Body of pancreas (tissue), 4 donors: Measurements from ENCODE around the gene CDC42EP3. TPM values are rescaled to one million over a fixed set of nuclear protein-coding genes. Genes with fewer than 3 reads are reported as not detected.

Experiments used
- ATAC-seq: fragments of 150-250 bp; one replicate; pipeline ENCODE4 v1.9.1; 2016
- DNase-seq, 4 donors: peaks; one replicate each; pipeline ENCODE4 v3.0.0-alpha.2; 2019
- H3K27ac ChIP-seq, 4 donors: fragments of 200-600 bp; sonication (generic); 1 replicate in 3 of 4; 2 replicates in 1 of 4; pipeline versions ENCODE4 v1.5.1 to v1.6.1; 2016 to 2019; ENCODE audit warnings: mild to moderate bottlenecking in 1 of 4, mixed read lengths in 1 of 4, moderate library complexity in 1 of 4
- H3K27me3 ChIP-seq, 2 donors: fragments of 200-600 bp; sonication (generic); one replicate each; pipeline ENCODE4 v1.6.0; 2016; ENCODE audit warnings: mild to moderate bottlenecking in 1 of 2
- H3K36me3 ChIP-seq, 2 donors: fragments of 200-600 bp; sonication (generic); replicated peaks in 1 of 2; 2 replicates each; pipeline ENCODE4 v1.5.1; 2016; ENCODE audit warnings: low read depth in 2 of 2; ENCODE audit not compliant: insufficient read depth in 1 of 2
- H3K4me1 ChIP-seq: fragments of 200-600 bp; sonication (generic); one replicate; pipeline ENCODE4 v1.6.0; 2016
- H3K4me3 ChIP-seq, 2 donors: fragments of 200-600 bp; sonication (generic); 1 replicate in 1 of 2; 2 replicates in 1 of 2; pipeline ENCODE4 v1.5.1; 2016 to 2019
- H3K9me3 ChIP-seq, 3 donors: fragments of 200-600 bp; sonication (generic); 1 replicate in 2 of 3; 2 replicates in 1 of 3; pipeline ENCODE4 v1.5.1; 2016
- POLR2A ChIP-seq, 3 donors: fragments of 450-650 bp; IDR thresholded peaks; one replicate each; pipeline ENCODE4 v1.6.1; 2016; ENCODE audit warnings: antibody characterized with exemption in 3 of 3, mild to moderate bottlenecking in 2 of 3
- WGBS, 2 donors: methylation state at CpG; one replicate each; pipeline ENCODE4 v1.1.5; 2017; 5-methylcytosine and 5-hydroxymethylcytosine counted together
- intact Hi-C: fragments of 100-400 bp; cut with DNase I; formaldehyde crosslinking; loops from one replicate; pipeline ENCODE4 v1.15.1; 2023
- total RNA-seq, 2 donors: library from RNA; depleted of rRNA; stranded (reverse); fragments of >200 nt; gene quantifications; one replicate each; pipeline ENCODE4 v1.1.0, GENCODE V29; 2016
- TF ChIP-seq, protein P1 (sequence below), 7 experiments: fragments of 450-650 bp in 4 of 7; fragments of 200-600 bp in 3 of 7; sonication (generic) in 3 of 7; IDR thresholded peaks; one replicate each; pipeline ENCODE4 v1.5.1; 2016 to 2019; ENCODE audit warnings: antibody characterized with exemption in 7 of 7

Gene CDC42EP3
- total RNA-seq, 2 donors from 2014 or later: 5.3 to 7.8 TPM

DNA sequence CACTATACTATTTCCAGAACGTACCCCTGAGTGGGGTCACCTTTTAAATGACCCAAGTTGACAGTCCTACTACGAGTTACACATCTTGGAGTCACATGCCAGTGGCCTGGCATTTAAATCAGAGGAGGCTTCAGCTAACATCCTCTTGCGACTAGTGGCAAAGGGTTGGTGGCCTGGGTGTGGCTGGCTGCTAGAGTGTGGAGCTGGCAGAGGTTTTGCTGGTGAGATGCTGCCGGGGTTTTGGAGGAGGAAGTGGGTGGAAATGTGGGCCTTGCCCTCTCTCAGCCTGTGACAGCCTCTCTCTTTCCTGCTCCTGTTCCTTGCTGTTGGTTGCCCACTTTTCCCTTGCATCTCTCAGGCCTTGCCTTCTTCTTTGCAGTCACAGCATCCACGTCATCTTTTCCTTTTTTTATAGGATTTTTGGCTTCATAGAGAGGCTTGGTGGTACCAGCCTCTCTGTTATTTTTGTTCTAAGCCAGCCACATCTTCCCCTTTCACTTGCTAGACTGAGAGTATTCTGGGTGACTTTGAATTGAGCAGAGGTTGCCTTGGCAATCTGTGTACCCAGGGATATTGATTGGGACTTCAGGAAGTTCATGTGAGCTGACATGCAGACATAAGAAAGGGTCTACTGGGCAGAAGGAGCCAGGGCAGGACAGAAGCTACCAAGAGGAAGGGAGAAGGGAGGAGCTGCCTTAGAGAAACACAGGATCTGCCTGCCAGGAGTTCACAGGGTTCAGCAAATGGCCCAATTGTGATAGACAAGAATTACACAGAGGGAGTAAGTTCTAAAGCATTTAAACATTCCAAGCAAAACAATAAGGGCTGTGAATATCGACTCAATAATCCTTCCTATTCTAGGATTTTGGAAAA lies 55.4 kb downstream of the CDC42EP3 start:
- Histone ChIP-seq H3K4me3 (no peak overlapping the region), H3K36me3 (no peaks in the 10 kb centered on the region), H3K4me1 (peaks cover 21% of the 10 kb centered on the region), H3K27ac (peak overlapping the region in 1 of 4 donors; percentile 37), H3K27me3 (no peaks in the 10 kb centered on the region), H3K9me3 (no peaks in the 10 kb centered on the region)
- ATAC-seq (peak; percentile 45), DNase-seq (peak in 2 of 4 donors; percentile 14 to 41)
- 71% methylated on average over 6 of the region's 6 CpGs for WGBS, 2 donors
- no peak for TF ChIP-seq POLR2A (IDR thresholded peaks at IDR 0.05)
- TF ChIP-seq, protein P1, sequence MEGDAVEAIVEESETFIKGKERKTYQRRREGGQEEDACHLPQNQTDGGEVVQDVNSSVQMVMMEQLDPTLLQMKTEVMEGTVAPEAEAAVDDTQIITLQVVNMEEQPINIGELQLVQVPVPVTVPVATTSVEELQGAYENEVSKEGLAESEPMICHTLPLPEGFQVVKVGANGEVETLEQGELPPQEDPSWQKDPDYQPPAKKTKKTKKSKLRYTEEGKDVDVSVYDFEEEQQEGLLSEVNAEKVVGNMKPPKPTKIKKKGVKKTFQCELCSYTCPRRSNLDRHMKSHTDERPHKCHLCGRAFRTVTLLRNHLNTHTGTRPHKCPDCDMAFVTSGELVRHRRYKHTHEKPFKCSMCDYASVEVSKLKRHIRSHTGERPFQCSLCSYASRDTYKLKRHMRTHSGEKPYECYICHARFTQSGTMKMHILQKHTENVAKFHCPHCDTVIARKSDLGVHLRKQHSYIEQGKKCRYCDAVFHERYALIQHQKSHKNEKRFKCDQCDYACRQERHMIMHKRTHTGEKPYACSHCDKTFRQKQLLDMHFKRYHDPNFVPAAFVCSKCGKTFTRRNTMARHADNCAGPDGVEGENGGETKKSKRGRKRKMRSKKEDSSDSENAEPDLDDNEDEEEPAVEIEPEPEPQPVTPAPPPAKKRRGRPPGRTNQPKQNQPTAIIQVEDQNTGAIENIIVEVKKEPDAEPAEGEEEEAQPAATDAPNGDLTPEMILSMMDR (IDR thresholded peaks at IDR 0.05): no peak
- intact Hi-C loops: no loop called here

DNA sequence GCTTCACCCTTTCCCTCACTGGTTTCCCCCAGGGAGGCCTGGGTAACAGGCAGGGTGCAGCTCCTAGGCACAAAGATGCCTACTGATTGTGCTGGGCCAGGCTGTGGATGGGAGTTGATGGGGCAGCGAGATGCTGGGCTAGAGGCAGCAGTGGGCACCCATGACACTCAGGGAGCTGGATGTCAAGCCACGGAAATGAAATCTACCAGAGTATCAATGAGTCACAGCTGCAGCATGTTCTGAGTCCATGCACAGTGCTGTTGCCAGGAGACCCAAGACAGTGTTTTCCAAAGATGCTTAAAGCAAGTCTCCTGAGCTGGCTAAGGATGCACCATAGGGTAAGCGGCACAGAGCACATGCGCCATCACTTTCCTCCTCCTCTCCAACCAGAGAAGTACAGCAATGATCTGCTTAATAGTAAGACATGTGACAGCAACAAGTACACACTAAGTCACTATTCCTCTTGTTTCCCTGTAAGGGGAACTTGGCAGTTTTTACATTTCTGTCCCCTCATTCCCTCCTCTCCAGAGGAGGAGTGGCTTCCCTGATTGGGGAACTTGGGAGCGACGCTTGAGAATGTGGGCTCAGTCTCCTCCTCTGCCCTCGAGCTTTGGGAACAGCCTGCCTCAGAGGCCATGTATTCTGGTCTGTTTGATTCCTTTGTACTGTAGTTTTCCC lies 57.2 kb downstream of the CDC42EP3 start:
- peak in 1 of 3 donors; percentile 6 for TF ChIP-seq POLR2A (IDR thresholded peaks at IDR 0.05)
- TF ChIP-seq, protein P1 (IDR thresholded peaks at IDR 0.05): no peak
- H3K27me3 ChIP-seq: no peaks in the 10 kb centered on the region
- ATAC-seq (peak; percentile 41), DNase-seq (peak in 3 of 4 donors; percentile 19 to 52 (median 37))
- no peak overlapping the region for H3K27ac ChIP-seq
- 88 to 91% methylated on average over 6 to 7 of the region's 7 CpGs for whole genome bisulfite sequencing, 2 donors
- H3K9me3 ChIP-seq: no peaks in the 10 kb centered on the region
- H3K4me3 ChIP-seq: no peak overlapping the region
- H3K4me1 ChIP-seq: peaks cover 21% of the 10 kb centered on the region
- intact Hi-C loops: no loop called here
- H3K36me3 ChIP-seq: no peaks in the 10 kb centered on the region

DNA sequence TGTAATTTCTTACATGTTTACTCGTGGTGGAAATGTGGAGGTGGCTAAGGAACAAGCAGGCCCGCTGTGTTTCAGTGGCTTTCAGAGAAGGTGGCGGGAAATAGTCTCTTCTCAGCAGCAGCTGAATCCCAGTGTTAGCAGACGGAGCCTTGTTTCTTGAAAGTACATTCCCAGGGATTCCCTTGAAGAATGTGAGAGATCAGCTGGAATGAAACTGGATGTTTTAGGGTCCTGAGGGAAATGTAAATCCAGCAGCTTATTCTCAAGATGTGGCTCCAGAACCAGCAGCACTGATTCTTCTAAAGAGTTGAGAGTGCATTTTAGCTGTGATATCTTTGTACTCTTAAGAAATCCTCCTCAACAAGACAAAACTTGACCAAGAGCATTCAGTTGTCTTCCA lies 59.1 kb downstream of the CDC42EP3 start:
- Histone ChIP-seq H3K4me3 (no peak overlapping the region), H3K9me3 (no peaks in the 10 kb centered on the region), H3K4me1 (peaks cover 17% of the 10 kb centered on the region), H3K27ac (no peak overlapping the region), H3K27me3 (no peaks in the 10 kb centered on the region), H3K36me3 (no peaks in the 10 kb centered on the region)
- intact Hi-C loops: no loop called here
- DNase-seq (no peak), ATAC-seq (no peak)
- 89 to 91% methylated on average over 4 of the region's 4 CpGs for WGBS, 2 donors
- TF ChIP-seq, protein P1 (IDR thresholded peaks at IDR 0.05): no peak
- TF ChIP-seq POLR2A (IDR thresholded peaks at IDR 0.05): no peak

DNA sequence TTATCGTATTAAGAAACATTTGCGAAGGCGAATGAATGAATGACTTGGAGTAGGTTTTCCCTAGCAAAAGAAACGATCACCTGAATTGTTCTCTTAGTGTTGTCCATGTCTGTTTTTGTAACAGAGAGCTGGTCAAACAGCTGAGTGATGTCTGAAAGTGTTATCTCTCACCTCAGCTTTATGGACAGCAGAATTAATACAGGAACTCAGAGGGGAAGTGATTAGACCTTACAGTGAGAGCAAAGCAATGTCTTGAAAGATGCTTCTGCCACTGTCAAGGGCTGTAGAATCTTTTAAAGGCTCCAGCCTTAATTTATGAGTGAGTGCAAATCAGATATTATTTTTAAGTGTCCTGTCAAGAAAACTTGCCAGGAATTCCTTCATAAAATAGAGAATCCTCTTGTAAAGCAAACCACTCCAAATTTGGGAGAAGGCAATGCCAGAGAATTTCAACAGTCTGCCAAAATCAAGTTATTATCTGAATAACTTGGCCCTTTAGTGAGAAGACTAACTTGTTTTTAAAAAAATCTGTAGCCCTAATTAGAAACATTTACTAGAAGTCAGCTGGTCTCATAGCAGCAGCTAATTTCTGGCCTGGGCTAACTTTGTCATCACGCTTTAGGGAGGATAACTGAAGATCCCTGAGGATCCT lies 60.7 kb downstream of the CDC42EP3 start:
- H3K27ac ChIP-seq: no peak overlapping the region
- H3K4me1 ChIP-seq: peaks cover under 1% of the 10 kb centered on the region
- WGBS, 2 donors: 90 to 91% methylated on average over 5 of the region's 5 CpGs
- TF ChIP-seq, protein P1 (IDR thresholded peaks at IDR 0.05): no peak
- DNase-seq (no peak), ATAC-seq (no peak)
- H3K9me3 ChIP-seq: no peaks in the 10 kb centered on the region
- H3K27me3 ChIP-seq: no peaks in the 10 kb centered on the region
- intact Hi-C loops: no loop called here
- no peak overlapping the region for H3K4me3 ChIP-seq
- H3K36me3 ChIP-seq: no peaks in the 10 kb centered on the region
